HepG2 (cell line): ENCODE measurements around the gene ZCCHC17. TPM values are rescaled to one million over a fixed set of nuclear protein-coding genes. Genes with fewer than 3 reads are reported as not detected.

Source experiments
- ATAC-seq: fragments of 200-7000 bp; cut with Tn5 transposase; 3 replicates; pipeline ENCODE4 v1.9.1; 2020; ENCODE audit warnings: mild to moderate bottlenecking, moderate library complexity
- BruUV-seq: library from RNA; stranded (reverse); fragments of 400-500 nt; replicated peaks from 2 replicates; lab custom pipeline; 2021; lab: Mats Ljungman, UMichigan
- CTCF ChIA-PET: fragments of 300-600 bp; formaldehyde crosslinking; extraction: SDS; loops from one replicate; lab custom pipeline; 2021; ENCODE audit warnings: low total read pairs, inconsistent platforms, low intra/inter-chr PET ratio; lab: Yijun Ruan, JAX
- POLR2A ChIA-PET: fragments of 350-600 bp; sonication (Branson Sonifier 250); formaldehyde crosslinking; loops from one replicate; lab custom pipeline; 2020; ENCODE audit warnings: antibody characterized with exemption, inconsistent platforms; lab: Yijun Ruan, JAX
- DNase-seq: peaks from one replicate; pipeline ENCODE4 v3.0.0-alpha.2; 2015; ENCODE audit warnings: low spot score
- FAIRE-seq: peaks from 3 replicates; lab custom pipeline; 2011; peaks lifted over from hg19 to GRCh38; lab: Jason Lieb, UNC
- H2AFZ ChIP-seq: one replicate; pipeline ENCODE4 v1.6.1; 2011; ENCODE audit warnings: low read length, inconsistent platforms
- H3K27ac ChIP-seq: fragments of 300-600 bp; 3 replicates; pipeline ENCODE4 v1.8.0; 2011; ENCODE audit warnings: mixed run types, mild to moderate bottlenecking, mixed read lengths, low read length, inconsistent platforms; ENCODE audit not compliant: insufficient read depth; ENCODE audit errors: extremely low read length
- H3K27me3 ChIP-seq, 2 experiments: fragments of 200-600 bp in 1 of 2; 2 replicates in 1 of 2; 3 replicates in 1 of 2; pipeline versions ENCODE4 v1.6.0 to v1.8.0; 2011; ENCODE audit warnings: low read length in 2 of 2, mild to moderate bottlenecking in 2 of 2, moderate library complexity in 2 of 2, inconsistent platforms in 1 of 2; ENCODE audit not compliant: insufficient read depth in 2 of 2, control insufficient read depth in 1 of 2
- H3K36me3 ChIP-seq, 2 experiments: fragments of 200-600 bp in 1 of 2; replicated peaks in 1 of 2; 2 replicates in 1 of 2; 3 replicates in 1 of 2; pipeline versions ENCODE4 v1.5.1 to v1.8.0; 2011; ENCODE audit warnings: low read length in 2 of 2, inconsistent platforms in 1 of 2; ENCODE audit not compliant: insufficient read depth in 2 of 2, control insufficient read depth in 1 of 2
- H3K4me1 ChIP-seq: 2 replicates; pipeline ENCODE4 v1.5.1; 2012; ENCODE audit warnings: low read length, inconsistent platforms; ENCODE audit not compliant: insufficient read depth
- H3K4me2 ChIP-seq: 2 replicates; pipeline ENCODE4 v1.6.0; 2011; ENCODE audit warnings: low read depth, low read length, inconsistent platforms
- H3K4me3 ChIP-seq, 3 experiments: fragments of 200-600 bp in 1 of 3; sonication (generic), shearing (Covaris generic) in 1 of 3; replicated peaks in 1 of 3; 2 replicates each; pipeline ENCODE4 v1.5.1; 2011 to 2016; ENCODE audit warnings: low read length in 3 of 3, inconsistent platforms in 2 of 3, low read depth in 2 of 3, mild to moderate bottlenecking in 2 of 3, control low read depth in 1 of 3, mixed read lengths in 1 of 3; ENCODE audit not compliant: insufficient read depth in 1 of 3
- H3K79me2 ChIP-seq: one replicate; pipeline ENCODE4 v1.6.1; 2011; ENCODE audit warnings: low read length, inconsistent platforms; ENCODE audit not compliant: insufficient read depth
- H3K9ac ChIP-seq: 2 replicates; pipeline ENCODE4 v1.6.0; 2011; ENCODE audit warnings: mild to moderate bottlenecking, low read depth, low read length, inconsistent platforms; ENCODE audit not compliant: insufficient read depth
- H3K9me3 ChIP-seq: 2 replicates; pipeline ENCODE4 v1.5.1; 2012; ENCODE audit warnings: mild to moderate bottlenecking, low read length
- H4K20me1 ChIP-seq: 2 replicates; pipeline ENCODE4 v1.6.0; 2011; ENCODE audit warnings: inconsistent platforms, mild to moderate bottlenecking, low read length, moderate library complexity; ENCODE audit not compliant: insufficient read depth
- AKAP8 ChIP-seq: sonication (generic); formaldehyde crosslinking; IDR thresholded peaks from 2 replicates; pipeline ENCODE4 v1.5.1; 2020; ENCODE audit warnings: mild to moderate bottlenecking, missing genetic modification reagents
- CAMTA2 ChIP-seq: sonication (generic); formaldehyde crosslinking; IDR thresholded peaks from 2 replicates; pipeline ENCODE4 v1.4.0; 2020; ENCODE audit warnings: mild to moderate bottlenecking, missing genetic modification reagents, borderline replicate concordance
- KLF12 ChIP-seq: sonication (generic); formaldehyde crosslinking; IDR thresholded peaks from 2 replicates; pipeline ENCODE4 v1.4.0; 2020; ENCODE audit warnings: missing genetic modification reagents, borderline replicate concordance
- KLF6 ChIP-seq: IDR thresholded peaks from 2 replicates; pipeline ENCODE4 v1.8.0; 2016; ENCODE audit warnings: missing biosample characterization, missing genetic modification reagents
- NR1H2 ChIP-seq: sonication (generic); formaldehyde crosslinking; IDR thresholded peaks from 2 replicates; pipeline ENCODE4 v1.8.1; 2022; ENCODE audit warnings: low read depth, missing genetic modification reagents, borderline replicate concordance
- REST ChIP-seq, 2 experiments: IDR thresholded peaks; 2 replicates each; pipeline ENCODE4 v1.6.1; 2011 to 2012; ENCODE audit warnings: low read length in 2 of 2, borderline replicate concordance in 1 of 2, low read depth in 1 of 2, mild to moderate bottlenecking in 1 of 2, moderate library complexity in 1 of 2
- SIX1 ChIP-seq: sonication (generic); formaldehyde crosslinking; IDR thresholded peaks from 2 replicates; pipeline ENCODE4 v1.4.0; 2020; ENCODE audit warnings: missing genetic modification reagents, borderline replicate concordance
- TFDP1 ChIP-seq: IDR thresholded peaks from 2 replicates; pipeline ENCODE4 v1.6.1; 2016; ENCODE audit warnings: missing compliant biosample characterization, missing genetic modification reagents, borderline replicate concordance
- ZIK1 ChIP-seq: sonication (generic); formaldehyde crosslinking; IDR thresholded peaks from 2 replicates; pipeline ENCODE4 v1.5.0; 2020; ENCODE audit warnings: mild to moderate bottlenecking, low read depth, missing genetic modification reagents, borderline replicate concordance
- ZNF766 ChIP-seq: sonication (generic); formaldehyde crosslinking; IDR thresholded peaks from 2 replicates; pipeline ENCODE4 v1.5.0; 2020; ENCODE audit warnings: missing genetic modification reagents, borderline replicate concordance
- ZNF781 ChIP-seq: sonication (generic); formaldehyde crosslinking; IDR thresholded peaks from 2 replicates; pipeline ENCODE4 v1.5.1; 2020; ENCODE audit warnings: borderline replicate concordance, mild to moderate bottlenecking, missing genetic modification reagents; ENCODE audit errors: not compliant biosample characterization
- WGBS: methylation state at CpG from one replicate; pipeline ENCODE4 v1.1.6; 2017; ENCODE audit warnings: low lambda C conversion rate; 5-methylcytosine and 5-hydroxymethylcytosine counted together
- in situ Hi-C: cut with HindIII; loops from 2 replicates; pipeline ENCODE4 v1.10.0; 2017; ENCODE audit warnings: low pct_unique_long_range_greater_than_20kb; ENCODE audit not compliant: extremely low pct_ligation_motif_present
- intact Hi-C: fragments of 100-400 bp; cut with micrococcal nuclease; formaldehyde crosslinking; loops from one replicate; pipeline ENCODE4 v1.10.0; 2022; ENCODE audit not compliant: unreplicated experiment
- polyA plus RNA-seq, 8 experiments: library from polyadenylated mRNA; depleted of rRNA in 3 of 8; stranded (reverse) in 7 of 8; unstranded in 1 of 8; fragments of >200 nt; fragmentation: Illumina TruSeq in 4 of 8; extraction: Trizol in 4 of 8; gene quantifications; 2 replicates each; pipeline versions ENCODE4 v1.2.1 to v1.2.3, GENCODE V29; 2011 to 2016; ENCODE audit warnings: low read depth in 4 of 8, missing spikeins in 1 of 8, mixed read lengths in 1 of 8; ENCODE audit not compliant: insufficient read depth in 1 of 8
- total RNA-seq, 5 experiments: library from RNA; depleted of rRNA; stranded (reverse); fragments of >200 nt; fragmentation: Illumina TruSeq; extraction: Trizol; gene quantifications; 2 replicates each; pipeline ENCODE4 v1.2.3, GENCODE V29; 2016; ENCODE audit warnings: low read depth in 1 of 5
- TF ChIP-seq, protein P1 (sequence below): sonication (generic); formaldehyde crosslinking; IDR thresholded peaks from 2 replicates; pipeline ENCODE4 v1.4.0; 2020; ENCODE audit warnings: missing genetic modification reagents, borderline replicate concordance

Gene ZCCHC17
- total and polyA plus RNA-seq, 2 of the 13 experiments (the other 11 are each of a cell fraction or from before 2014, with no cell fraction given) = 20.5 to 53.0 TPM

DNA sequence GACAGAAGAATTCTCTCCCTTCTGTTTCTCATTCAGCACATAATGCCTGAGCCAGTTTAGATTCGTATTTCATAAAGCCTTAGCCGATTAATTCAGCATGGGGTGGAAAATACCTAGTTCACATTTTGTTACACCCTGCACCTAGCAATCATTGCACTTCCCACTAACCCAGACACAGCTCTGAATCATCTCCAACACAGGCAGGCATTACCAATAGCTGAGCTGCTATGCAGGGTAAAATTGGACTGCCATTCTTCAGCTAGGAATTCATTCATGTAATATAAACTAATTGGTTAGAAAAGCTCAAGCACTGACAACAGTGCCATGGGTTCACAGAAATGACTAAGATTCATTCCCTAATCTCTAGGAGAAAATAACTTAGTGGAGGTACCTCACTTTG is 30.3 kb upstream of the ZCCHC17 start:
- Histone ChIP-seq H3K4me3 (no peak overlapping the region), H2AFZ (no peak overlapping the region), H3K9ac (no peak overlapping the region), H3K27me3 (no peaks in the 10 kb centered on the region), H3K27ac (no peak overlapping the region), H3K9me3 (no peaks in the 10 kb centered on the region), H3K79me2 (no peaks in the 10 kb centered on the region), H3K4me1 (no peaks in the 10 kb centered on the region), H3K36me3 (peaks cover 30 to 81% of the 10 kb centered on the region in 2 experiments), H3K4me2 (no peak overlapping the region), H4K20me1 (no peaks in the 10 kb centered on the region)
- in situ Hi-C loops = no loop called here
- TF ChIP-seq, protein P1, sequence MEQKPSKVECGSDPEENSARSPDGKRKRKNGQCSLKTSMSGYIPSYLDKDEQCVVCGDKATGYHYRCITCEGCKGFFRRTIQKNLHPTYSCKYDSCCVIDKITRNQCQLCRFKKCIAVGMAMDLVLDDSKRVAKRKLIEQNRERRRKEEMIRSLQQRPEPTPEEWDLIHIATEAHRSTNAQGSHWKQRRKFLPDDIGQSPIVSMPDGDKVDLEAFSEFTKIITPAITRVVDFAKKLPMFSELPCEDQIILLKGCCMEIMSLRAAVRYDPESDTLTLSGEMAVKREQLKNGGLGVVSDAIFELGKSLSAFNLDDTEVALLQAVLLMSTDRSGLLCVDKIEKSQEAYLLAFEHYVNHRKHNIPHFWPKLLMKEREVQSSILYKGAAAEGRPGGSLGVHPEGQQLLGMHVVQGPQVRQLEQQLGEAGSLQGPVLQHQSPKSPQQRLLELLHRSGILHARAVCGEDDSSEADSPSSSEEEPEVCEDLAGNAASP (CRISPR knock-in tag) = no peak
- no peak for TF ChIP-seq ZNF766 (CRISPR knock-in tag)
- FAIRE-seq (no peak), ATAC-seq (no peak), DNase-seq (no peak)
- WGBS = 95% methylated on average over 2 of the region's 2 CpGs
- intact Hi-C loops = no loop called here
- ChIA-PET CTCF (no interaction called here), POLR2A (no interaction called here)
- BruUV-seq = no TSS peak

GRCh38 chr1:31272369-31272768 is 24.5 kb upstream of the ZCCHC17 start:
- no peak overlapping the region for H3K4me2 ChIP-seq
- H3K4me1 ChIP-seq = no peaks in the 10 kb centered on the region
- 98% methylated on average over 3 of the region's 3 CpGs for WGBS
- POLR2A ChIA-PET = interaction anchor here (2.7 kb wide), 1 partner anchor 24 kb away, joined by 8 read pairs; the partner anchor contains the start of genes SNRNP40 and ZCCHC17
- no peak for ATAC-seq
- BruUV-seq = no TSS peak
- H4K20me1 ChIP-seq = no peaks in the 10 kb centered on the region
- no peaks in the 10 kb centered on the region for H3K27me3 ChIP-seq
- no peak overlapping the region for H3K9ac ChIP-seq
- H3K27ac ChIP-seq = no peak overlapping the region
- CTCF ChIA-PET = no interaction called here
- no peak overlapping the region for H2AFZ ChIP-seq
- in situ Hi-C loops (no loop called here), intact Hi-C loops (no loop called here)
- DNase-seq = no peak
- peaks cover 3% of the 10 kb centered on the region for H3K79me2 ChIP-seq
- FAIRE-seq = no peak
- H3K9me3 ChIP-seq = no peaks in the 10 kb centered on the region
- H3K4me3 ChIP-seq = no peak overlapping the region
- H3K36me3 ChIP-seq = peaks cover 23 to 75% of the 10 kb centered on the region in 2 experiments
- TF ChIP-seq KLF6 (CRISPR knock-in tag) (no peak), TFDP1 (CRISPR knock-in tag) (no peak), AKAP8 (CRISPR knock-in tag) (no peak), ZIK1 (no peak), REST (IDR thresholded peaks at IDR 0.05; ENCODE audit: borderline replicate concordance in 1 of 2, low read depth in 1 of 2, low read length in 2 of 2) (no peak), SIX1 (CRISPR knock-in tag) (no peak), NR1H2 (CRISPR knock-in tag) (no peak), KLF12 (CRISPR knock-in tag) (no peak), ZNF781 (CRISPR knock-in tag) (no peak), CAMTA2 (CRISPR knock-in tag) (no peak)
